Cardiac muscle cell (in vitro differentiated cells and primary cell): ENCODE measurements around the gene NAT8L. TPM values are rescaled to one million over a fixed set of nuclear protein-coding genes. Genes with fewer than 3 reads are reported as not detected.

Experiments
- DNase-seq, 2 donors: peaks; one replicate each; pipeline versions ENCODE4 v3.0.0 to v3.0.0-alpha.2; 2010 to 2017; ENCODE audit warnings: low read depth in 1 of 2, low spot score in 1 of 2
- H3K27ac ChIP-seq: fragments of 200-600 bp; sonication (generic); 2 replicates; pipeline ENCODE4 v1.5.1; 2016
- H3K27me3 ChIP-seq: fragments of 200-600 bp; sonication (generic); 2 replicates; pipeline ENCODE4 v1.6.0; 2016; ENCODE audit warnings: control low read depth
- H3K36me3 ChIP-seq: fragments of 200-600 bp; sonication (generic); 2 replicates; pipeline ENCODE4 v1.5.1; 2016; ENCODE audit warnings: control low read depth
- H3K4me1 ChIP-seq: fragments of 200-600 bp; sonication (generic); 2 replicates; pipeline ENCODE4 v1.8.1; 2017; ENCODE audit warnings: low read depth, mild to moderate bottlenecking, mixed run types
- H3K4me3 ChIP-seq: fragments of 200-600 bp; sonication (generic); 2 replicates; pipeline ENCODE4 v1.5.1; 2016; ENCODE audit warnings: mild to moderate bottlenecking
- H3K9me3 ChIP-seq: fragments of 200-600 bp; sonication (generic); 2 replicates; pipeline ENCODE4 v1.5.1; 2017; ENCODE audit warnings: low read depth, mild to moderate bottlenecking, control low read depth
- CTCF ChIP-seq: IDR thresholded peaks from 2 replicates; pipeline ENCODE4 v1.5.1; 2012; ENCODE audit warnings: low read depth, mild to moderate bottlenecking, low read length
- polyA plus RNA-seq: library from polyadenylated mRNA; unstranded; fragments of >200 nt; fragmentation: Nextera tagmentation; extraction: Ambion mirVana; gene quantifications from 2 replicates; pipeline ENCODE4 v1.2.1, GENCODE V29; 2016
- total RNA-seq: library from RNA; depleted of rRNA; stranded (reverse); fragments of >200 nt; gene quantifications from 2 replicates; pipeline ENCODE4 v1.2.3, GENCODE V29; 2016

Gene NAT8L
- total and polyA plus RNA-seq, 2 experiments from 2014 or later = 5.5 to 20.9 TPM

GRCh38 chr4:2043396-2044118 lies 15.6 kb upstream of the NAT8L start:
- no peak for DNase-seq
- H3K36me3 ChIP-seq = no peaks in the 10 kb centered on the region
- no peak overlapping the region for H3K27ac ChIP-seq
- TF ChIP-seq CTCF = no peak
- no peaks in the 10 kb centered on the region for H3K9me3 ChIP-seq
- H3K4me3 ChIP-seq = no peak overlapping the region
- H3K4me1 ChIP-seq = no peaks in the 10 kb centered on the region
- H3K27me3 ChIP-seq = peaks cover 22% of the 10 kb centered on the region

DNA sequence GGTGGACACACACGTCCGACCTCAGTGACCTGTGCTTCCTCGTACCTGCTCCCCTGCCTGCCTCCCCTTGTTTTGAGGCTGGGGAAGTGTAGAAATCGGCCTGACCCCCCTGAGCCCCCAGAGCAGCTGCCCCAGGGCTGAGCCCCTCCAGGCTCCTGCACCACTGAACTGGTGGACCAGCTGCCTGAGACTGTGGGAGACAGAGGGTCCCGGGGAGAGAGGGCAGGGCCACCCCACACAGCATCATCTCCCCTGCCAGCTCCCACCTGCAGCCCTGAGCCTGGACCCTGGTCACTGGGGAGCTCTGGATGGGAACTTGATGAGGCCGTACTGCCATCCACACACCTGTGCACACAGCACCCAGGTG lies 15.0 kb upstream of the NAT8L start:
- no peak overlapping the region for H3K4me3 ChIP-seq
- no peaks in the 10 kb centered on the region for H3K36me3 ChIP-seq
- H3K9me3 ChIP-seq = no peaks in the 10 kb centered on the region
- TF ChIP-seq CTCF = no peak
- no peak for DNase-seq
- no peaks in the 10 kb centered on the region for H3K4me1 ChIP-seq
- H3K27me3 ChIP-seq = peaks cover 22% of the 10 kb centered on the region
- H3K27ac ChIP-seq = no peak overlapping the region

DNA sequence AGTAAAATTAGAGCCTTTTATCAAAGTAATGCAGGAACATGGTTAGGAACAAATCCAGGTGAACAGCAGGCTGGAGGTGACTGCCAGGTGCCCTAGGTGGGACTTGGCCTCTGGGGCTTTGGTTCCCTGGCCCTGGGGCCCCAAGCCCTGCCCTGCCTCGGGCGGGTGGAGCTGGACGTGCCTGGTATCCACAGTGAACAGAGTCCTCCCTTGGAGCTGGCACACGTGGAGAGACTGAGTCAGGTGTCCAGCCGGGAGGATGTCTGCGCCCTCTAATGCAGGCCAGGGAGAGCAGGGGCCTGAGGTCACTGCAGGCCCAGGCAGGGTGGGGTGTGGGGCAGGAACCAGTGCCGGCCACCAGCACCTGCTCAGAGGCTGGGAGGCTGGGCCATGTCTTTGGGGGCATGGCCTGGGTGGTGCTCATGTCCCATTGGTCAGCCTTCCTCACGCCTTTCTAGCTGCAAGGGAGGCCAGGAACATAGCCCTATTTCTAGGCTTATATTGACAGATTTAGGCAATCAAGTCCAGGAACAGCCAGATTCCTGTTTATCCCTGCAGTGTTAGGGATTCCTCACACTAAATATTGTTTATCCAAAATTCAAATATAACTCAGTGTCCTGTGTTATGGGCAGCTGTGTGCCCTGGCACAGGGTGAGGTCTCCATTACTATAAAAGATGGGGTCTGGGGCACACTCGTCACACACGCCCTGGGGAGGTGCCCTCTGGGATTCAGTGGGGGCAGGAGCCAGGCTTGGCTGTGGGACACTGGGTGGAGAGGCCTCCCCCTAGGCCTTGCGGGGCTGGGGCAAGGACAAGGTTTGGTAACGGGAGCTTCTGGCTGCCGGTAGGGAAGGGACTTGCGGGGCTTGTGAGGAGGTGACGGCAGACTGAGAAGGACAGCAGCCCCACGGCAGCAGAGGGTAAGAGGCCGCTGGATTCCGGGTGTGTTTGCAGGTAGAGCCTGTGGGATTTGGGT lies 14.3 kb upstream of the NAT8L start:
- no peaks in the 10 kb centered on the region for H3K4me1 ChIP-seq
- TF ChIP-seq CTCF = no peak
- H3K27ac ChIP-seq = no peak overlapping the region
- no peaks in the 10 kb centered on the region for H3K9me3 ChIP-seq
- H3K27me3 ChIP-seq = peaks cover 17% of the 10 kb centered on the region
- H3K4me3 ChIP-seq = no peak overlapping the region
- no peak for DNase-seq
- H3K36me3 ChIP-seq = no peaks in the 10 kb centered on the region

- no peak for TF ChIP-seq CTCF
Measured at GRCh38 chr4:2045518-2045951, 13.6 kb upstream of the NAT8L start.

GRCh38 chr4:2046031-2046961 lies 12.8 kb upstream of the NAT8L start:
- peak; percentile 32 for TF ChIP-seq CTCF
- Histone ChIP-seq H3K27ac (no peak overlapping the region), H3K27me3 (peaks cover 2% of the 10 kb centered on the region), H3K9me3 (no peaks in the 10 kb centered on the region), H3K4me3 (no peak overlapping the region), H3K4me1 (no peaks in the 10 kb centered on the region), H3K36me3 (no peaks in the 10 kb centered on the region)
- no peak for DNase-seq

More at GRCh38 chr4:2045518-2045951, 13.6 kb upstream of the NAT8L start:
- H3K36me3 ChIP-seq = no peaks in the 10 kb centered on the region
- no peak overlapping the region for H3K4me3 ChIP-seq
- no peaks in the 10 kb centered on the region for H3K4me1 ChIP-seq
- no peak overlapping the region for H3K27ac ChIP-seq
- peaks cover 10% of the 10 kb centered on the region for H3K27me3 ChIP-seq
- no peaks in the 10 kb centered on the region for H3K9me3 ChIP-seq
- DNase-seq = no peak
